HS-27A (cell line): ENCODE data around the gene ZNF12.

Source experiments
- DNase-seq: peaks from one replicate; pipeline ENCODE4 v3.0.0-alpha.2; 2012; ENCODE audit warnings: low read depth, missing footprints

ZNF12 gene

DNA sequence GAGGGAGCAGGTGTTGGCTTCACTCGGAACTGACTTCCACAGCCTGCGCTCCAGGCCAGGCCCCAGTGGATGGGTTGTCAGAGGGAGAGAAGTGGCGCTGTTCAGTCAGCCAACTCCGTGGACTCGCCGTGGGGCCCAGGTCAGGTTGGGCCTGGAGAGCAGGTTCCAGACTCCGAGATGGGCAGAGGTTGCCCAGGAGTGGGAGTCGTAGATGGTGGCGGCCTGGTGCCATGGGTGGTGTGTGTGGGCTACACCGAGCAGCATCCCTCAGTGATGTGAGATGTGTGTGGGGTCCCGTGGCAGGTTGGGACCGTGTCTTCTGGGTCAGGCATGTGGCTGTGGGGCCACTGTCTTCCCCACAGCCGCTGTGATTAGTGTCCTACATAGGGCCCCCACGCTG is 59.2 kb downstream of the ZNF12 start:
- no peak for DNase-seq

DNA sequence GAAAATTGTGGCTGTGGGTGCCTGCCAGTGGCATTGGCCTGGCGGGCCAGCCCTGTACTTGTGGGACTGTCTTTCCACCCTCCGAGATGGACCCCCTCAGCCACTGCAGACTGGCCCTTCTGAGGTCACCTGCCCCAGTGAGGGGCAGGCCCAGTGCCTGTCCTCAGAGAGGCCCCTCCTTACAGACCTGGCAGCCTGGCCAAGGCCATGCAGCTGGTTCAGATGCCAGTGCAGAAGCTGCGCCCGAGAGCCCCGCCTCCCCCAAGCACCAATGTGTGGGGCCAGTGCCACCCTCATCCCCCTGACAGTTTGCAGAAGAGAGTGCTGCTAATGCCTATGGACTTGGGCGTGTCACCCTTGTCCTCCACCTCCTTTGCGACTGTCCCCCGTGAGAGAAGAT is 59.7 kb downstream of the ZNF12 start:
- DNase-seq = no peak

DNA sequence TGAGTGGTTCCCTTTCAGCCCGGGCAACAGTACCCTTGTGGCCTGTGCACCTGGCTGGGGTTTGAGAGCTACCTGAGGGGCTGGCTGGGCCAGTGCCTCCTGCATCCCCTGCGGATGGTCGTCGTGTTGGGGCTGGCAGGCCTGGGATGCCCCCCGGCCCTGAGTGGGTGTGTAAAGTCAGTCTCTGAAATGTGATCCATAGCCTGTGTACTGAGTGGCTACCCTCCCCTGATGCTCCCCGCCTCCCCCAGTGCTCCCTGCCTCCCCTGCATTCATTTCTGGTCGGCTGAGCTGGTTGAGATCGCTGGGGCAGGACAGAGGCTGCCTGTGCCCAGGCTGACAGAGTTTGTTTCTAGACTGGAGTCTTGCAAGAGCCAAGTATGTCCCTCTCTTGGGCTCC is 60.3 kb downstream of the ZNF12 start:
- DNase-seq = no peak

- DNase-seq = no peak
Measured at GRCh38 chr7:6644728-6645127, 62.0 kb downstream of the ZNF12 start.

DNA sequence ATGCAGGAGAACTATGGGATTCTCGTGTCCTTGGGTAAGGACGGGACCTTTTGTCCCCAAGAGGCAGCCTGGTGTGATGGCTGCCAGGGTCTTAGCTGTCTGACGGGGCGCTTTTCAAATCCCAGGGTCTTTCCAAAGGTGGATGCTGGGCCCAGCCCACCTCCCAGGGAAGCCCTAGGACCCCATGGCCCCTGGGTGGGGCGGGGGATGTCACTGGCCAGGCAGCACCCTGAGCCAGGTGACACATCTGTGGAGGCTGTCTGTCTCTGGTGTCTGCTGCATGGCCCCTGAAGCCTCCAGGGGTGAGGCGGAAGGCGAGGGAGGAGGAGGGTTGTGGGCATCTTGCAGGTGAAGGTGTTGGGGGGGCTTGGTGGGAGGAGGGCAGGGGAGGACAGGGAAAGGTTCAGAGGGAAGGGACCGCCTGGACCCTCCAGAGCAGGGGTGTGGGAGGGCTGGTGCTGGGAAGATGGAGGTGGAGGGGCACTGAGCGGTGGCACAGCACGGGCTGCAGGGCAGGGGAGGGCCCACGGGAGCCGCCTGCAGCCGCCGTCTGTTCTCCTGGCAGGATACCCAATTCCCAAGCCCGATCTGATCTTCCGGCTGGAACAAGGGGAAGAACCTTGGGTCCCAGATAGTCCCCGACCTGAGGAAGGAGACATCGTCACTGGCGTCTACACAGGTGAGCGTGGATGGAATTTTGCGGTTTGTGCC is 62.7 kb downstream of the ZNF12 start:
- DNase-seq = no peak

DNA sequence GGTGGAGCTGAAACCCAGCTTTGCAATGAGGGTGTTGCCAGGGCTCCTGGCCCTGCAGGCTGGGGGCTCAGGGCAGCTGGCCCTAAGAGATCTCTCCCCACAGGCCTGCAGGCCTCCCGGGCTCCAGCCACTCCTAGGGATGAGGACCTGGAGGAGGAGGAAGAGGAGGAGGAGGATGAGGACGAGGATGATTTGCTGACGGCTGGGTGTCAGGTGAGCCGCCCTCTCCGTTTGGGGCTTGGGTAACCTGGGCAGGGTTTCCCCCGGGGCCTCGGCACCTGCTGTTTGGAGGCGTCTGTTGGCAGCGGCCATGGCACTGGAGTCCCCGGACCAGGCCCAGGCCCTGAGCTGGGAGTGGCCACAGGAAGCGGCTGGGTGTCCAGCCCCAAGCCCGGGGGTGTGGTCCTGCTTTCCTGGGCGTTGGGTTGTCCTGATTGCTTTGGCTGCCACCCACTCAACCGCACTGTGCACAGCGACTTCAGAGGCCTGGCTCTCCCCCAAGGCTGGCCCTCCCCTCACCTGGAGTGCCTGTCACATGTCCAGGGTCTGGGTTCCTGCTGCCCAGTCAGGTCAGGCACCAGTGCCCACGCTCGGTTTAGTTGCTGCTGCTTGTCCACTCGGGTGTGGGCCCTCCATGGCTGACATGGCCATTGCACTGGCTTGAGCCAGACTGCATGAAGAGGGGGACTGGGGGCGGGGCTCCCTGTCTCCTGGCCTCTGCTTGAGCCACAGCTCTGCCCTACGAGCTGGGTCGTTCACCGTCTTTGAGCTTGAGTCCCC is 63.7 kb downstream of the ZNF12 start:
- DNase-seq = no peak

- DNase-seq = no peak
Measured at GRCh38 chr7:6642239-6642839, 64.4 kb downstream of the ZNF12 start.

- DNase-seq = no peak
Measured at GRCh38 chr7:6641305-6642035, 65.3 kb downstream of the ZNF12 start.

- no peak for DNase-seq
Measured at GRCh38 chr7:6640246-6640721, 66.5 kb downstream of the ZNF12 start.

DNA sequence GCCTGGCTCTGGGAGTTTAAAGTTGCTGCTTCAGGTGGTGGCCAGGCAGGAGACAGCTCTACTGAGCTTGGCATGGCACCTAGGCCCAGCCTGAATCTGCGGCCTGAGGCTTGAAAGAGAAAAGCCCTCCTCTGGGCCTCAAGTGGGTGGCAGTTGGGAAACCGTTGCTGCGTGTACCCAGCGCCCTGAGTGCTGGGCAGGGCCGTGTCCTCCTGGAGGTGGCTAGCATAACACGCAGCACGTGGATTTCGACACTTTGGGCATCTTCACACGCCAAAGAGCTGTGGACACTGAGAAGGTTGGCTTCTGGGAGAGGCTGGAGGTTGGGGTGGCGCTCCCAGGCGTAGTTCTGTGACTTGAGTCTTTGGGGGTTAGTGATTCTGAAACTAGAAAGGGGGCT is 67.1 kb downstream of the ZNF12 start:
- no peak for DNase-seq

DNA sequence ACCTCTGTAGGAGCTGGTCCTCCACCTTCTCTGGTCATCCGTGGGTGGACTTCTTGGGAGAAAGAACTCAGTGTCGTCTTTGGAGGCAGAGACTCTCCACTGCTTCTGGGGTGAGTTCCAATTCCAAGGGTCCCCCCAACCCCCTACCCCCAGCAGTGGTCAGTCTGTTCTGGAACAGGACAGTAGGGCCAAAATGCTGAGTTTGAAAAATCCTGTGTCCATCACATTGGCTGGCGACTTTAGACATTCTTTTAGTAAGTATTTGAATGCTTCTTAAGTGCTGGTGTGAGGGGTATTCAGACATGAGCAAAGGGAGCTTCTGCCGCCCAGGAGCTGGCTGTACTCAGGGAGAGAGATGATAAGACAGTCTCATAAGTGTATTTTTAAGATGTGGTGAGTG is 67.7 kb downstream of the ZNF12 start:
- no peak for DNase-seq
